Activated T-helper 17 cell treated with anti-CD3 and anti-CD28 coated beads, Interleukin-2, amount 50 U/mL, for 72 hours (primary cell): ENCODE data around the gene ELOVL7. TPM values are rescaled to one million over a fixed set of nuclear protein-coding genes. Genes with fewer than 3 reads are reported as not detected.
"Not testable (repeated sequence)": the region's sequence is repeated elsewhere in the genome, so short reads cannot be mapped to it uniquely, and the experiment has no call there.

ENCODE experiments used
- ATAC-seq: fragments of 150-1000 bp; cut with Tn5 transposase; replicated peaks from 2 replicates; pipeline ENCODE4 v1.10.0; 2021; ENCODE audit warnings: mild to moderate bottlenecking, moderate library complexity
- H3K27ac Mint-ChIP-seq: one replicate; pipeline ENCODE4 v1.8.0; 2022; ENCODE audit warnings: mixed read lengths
- H3K27me3 Mint-ChIP-seq: one replicate; pipeline ENCODE4 v1.8.0; 2022; ENCODE audit warnings: mixed read lengths
- H3K36me3 Mint-ChIP-seq: one replicate; pipeline ENCODE4 v1.8.0; 2022; ENCODE audit warnings: low read depth, mild to moderate bottlenecking, mixed read lengths
- H3K4me1 Mint-ChIP-seq: one replicate; pipeline ENCODE4 v1.8.0; 2022; ENCODE audit warnings: mixed read lengths
- H3K4me3 Mint-ChIP-seq: one replicate; pipeline ENCODE4 v1.8.0; 2022; ENCODE audit warnings: mild to moderate bottlenecking, mixed read lengths
- H3K9me3 Mint-ChIP-seq: one replicate; pipeline ENCODE4 v1.8.0; 2022; ENCODE audit warnings: mixed read lengths
- total RNA-seq, 2 donors: library from RNA; stranded (reverse); gene quantifications; one replicate each; pipeline ENCODE4 v1.2.3, GENCODE V29; 2022

ELOVL7 gene
- total RNA-seq, 2 donors from 2014 or later, result 0.24 to 0.41 TPM

GRCh38 chr5:60820593-60821487 lies 23.2 kb downstream of the ELOVL7 start:
- Mint-ChIP-seq H3K36me3 (no peaks in the 10 kb centered on the region), H3K4me1 (no peaks in the 10 kb centered on the region), H3K4me3 (no peak overlapping the region), H3K27ac (no peak overlapping the region), H3K27me3 (no peaks in the 10 kb centered on the region), H3K9me3 (no peaks in the 10 kb centered on the region)
- ATAC-seq, result no peak

- not testable (repeated sequence) for H3K36me3 Mint-ChIP-seq, H3K27me3 Mint-ChIP-seq, H3K4me1 Mint-ChIP-seq, H3K27ac Mint-ChIP-seq, H3K4me3 Mint-ChIP-seq, ATAC-seq, H3K9me3 Mint-ChIP-seq
Measured at GRCh38 chr5:60816138-60816537, 27.9 kb downstream of the ELOVL7 start.

DNA sequence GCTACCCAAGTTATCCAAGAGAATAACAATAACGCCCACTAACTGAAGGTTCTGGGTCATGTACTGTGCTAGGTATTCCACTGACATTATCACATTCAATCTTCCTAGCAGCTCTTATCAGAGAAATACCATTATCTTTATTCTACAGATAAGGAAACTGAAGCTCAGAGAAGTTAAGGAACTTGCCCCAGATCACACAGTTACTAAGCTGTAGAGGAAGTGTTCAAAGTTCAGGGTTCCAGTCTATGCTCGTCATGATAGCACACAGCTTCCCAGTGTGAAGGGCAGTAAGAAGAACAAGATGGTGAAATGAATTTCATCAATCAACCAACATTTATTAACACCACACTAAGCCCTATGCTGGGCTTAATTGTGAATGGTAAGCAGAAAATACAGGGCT lies 29.6 kb downstream of the ELOVL7 start:
- no peak overlapping the region for H3K27ac Mint-ChIP-seq
- H3K4me3 Mint-ChIP-seq, result no peak overlapping the region
- no peak for ATAC-seq
- no peaks in the 10 kb centered on the region for H3K9me3 Mint-ChIP-seq
- H3K4me1 Mint-ChIP-seq, result no peaks in the 10 kb centered on the region
- H3K27me3 Mint-ChIP-seq, result no peaks in the 10 kb centered on the region
- no peaks in the 10 kb centered on the region for H3K36me3 Mint-ChIP-seq

GRCh38 chr5:60812426-60812825 lies 31.6 kb downstream of the ELOVL7 start:
- no peaks in the 10 kb centered on the region for H3K9me3 Mint-ChIP-seq
- no peaks in the 10 kb centered on the region for H3K27me3 Mint-ChIP-seq
- ATAC-seq, result no peak
- no peaks in the 10 kb centered on the region for H3K4me1 Mint-ChIP-seq
- no peak overlapping the region for H3K4me3 Mint-ChIP-seq
- H3K36me3 Mint-ChIP-seq, result no peaks in the 10 kb centered on the region
- no peak overlapping the region for H3K27ac Mint-ChIP-seq

GRCh38 chr5:60811105-60811504 lies 33.0 kb downstream of the ELOVL7 start:
- Mint-ChIP-seq H3K4me1 (no peaks in the 10 kb centered on the region), H3K36me3 (no peaks in the 10 kb centered on the region), H3K27me3 (peaks cover 5% of the 10 kb centered on the region), H3K27ac (no peak overlapping the region), H3K9me3 (no peaks in the 10 kb centered on the region), H3K4me3 (no peak overlapping the region)
- ATAC-seq, result no peak

GRCh38 chr5:60810438-60811085 lies 33.5 kb downstream of the ELOVL7 start:
- no peak for ATAC-seq
- Mint-ChIP-seq H3K4me3 (no peak overlapping the region), H3K36me3 (no peaks in the 10 kb centered on the region), H3K27ac (no peak overlapping the region), H3K27me3 (peaks cover 5% of the 10 kb centered on the region), H3K9me3 (no peaks in the 10 kb centered on the region), H3K4me1 (no peaks in the 10 kb centered on the region)

DNA sequence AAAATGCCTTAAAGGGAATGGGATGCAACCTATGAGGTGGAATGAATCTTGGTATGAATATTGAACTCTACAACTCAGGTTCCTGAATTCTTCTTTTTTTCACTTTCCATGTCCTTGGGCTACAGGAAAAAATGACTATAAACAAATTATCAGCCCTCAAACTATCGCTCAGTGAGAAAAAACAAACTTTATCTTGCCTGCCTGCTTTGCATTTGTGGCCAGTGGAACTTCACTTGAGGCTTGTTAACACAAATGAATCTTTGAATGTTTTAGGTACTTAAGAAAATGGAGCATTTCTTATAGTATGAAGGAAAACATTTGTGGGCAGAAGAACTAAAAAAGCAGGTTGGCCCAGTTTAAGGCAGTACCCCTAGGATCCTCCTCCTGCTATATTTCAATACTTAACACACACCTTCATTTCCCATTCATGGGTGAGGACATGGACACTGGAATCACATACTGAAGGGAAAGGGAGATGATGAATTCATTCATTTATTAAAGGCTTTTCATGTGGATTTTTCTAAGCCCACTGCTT lies 34.1 kb downstream of the ELOVL7 start:
- ATAC-seq, result no peak
- H3K36me3 Mint-ChIP-seq, result no peaks in the 10 kb centered on the region
- no peaks in the 10 kb centered on the region for H3K4me1 Mint-ChIP-seq
- H3K4me3 Mint-ChIP-seq, result no peak overlapping the region
- no peaks in the 10 kb centered on the region for H3K9me3 Mint-ChIP-seq
- H3K27ac Mint-ChIP-seq, result no peak overlapping the region
- peaks cover 5% of the 10 kb centered on the region for H3K27me3 Mint-ChIP-seq

- H3K4me1 Mint-ChIP-seq, result no peaks in the 10 kb centered on the region
- peaks cover 5% of the 10 kb centered on the region for H3K27me3 Mint-ChIP-seq
- no peak for ATAC-seq
- H3K4me3 Mint-ChIP-seq, result no peak overlapping the region
- no peaks in the 10 kb centered on the region for H3K9me3 Mint-ChIP-seq
- no peak overlapping the region for H3K27ac Mint-ChIP-seq
- no peaks in the 10 kb centered on the region for H3K36me3 Mint-ChIP-seq
Measured at GRCh38 chr5:60806591-60807243, 37.4 kb downstream of the ELOVL7 start.

GRCh38 chr5:60805463-60805862 lies 38.6 kb downstream of the ELOVL7 start:
- no peak overlapping the region for H3K4me3 Mint-ChIP-seq
- peaks cover 5% of the 10 kb centered on the region for H3K27me3 Mint-ChIP-seq
- no peak overlapping the region for H3K27ac Mint-ChIP-seq
- no peaks in the 10 kb centered on the region for H3K9me3 Mint-ChIP-seq
- H3K36me3 Mint-ChIP-seq, result no peaks in the 10 kb centered on the region
- no peak for ATAC-seq
- no peaks in the 10 kb centered on the region for H3K4me1 Mint-ChIP-seq

GRCh38 chr5:60803712-60804111 lies 40.4 kb downstream of the ELOVL7 start:
- Mint-ChIP-seq H3K4me1 (no peaks in the 10 kb centered on the region), H3K9me3 (no peaks in the 10 kb centered on the region), H3K27me3 (peaks cover 5% of the 10 kb centered on the region), H3K4me3 (no peak overlapping the region), H3K36me3 (no peaks in the 10 kb centered on the region), H3K27ac (no peak overlapping the region)
- ATAC-seq, result no peak

DNA sequence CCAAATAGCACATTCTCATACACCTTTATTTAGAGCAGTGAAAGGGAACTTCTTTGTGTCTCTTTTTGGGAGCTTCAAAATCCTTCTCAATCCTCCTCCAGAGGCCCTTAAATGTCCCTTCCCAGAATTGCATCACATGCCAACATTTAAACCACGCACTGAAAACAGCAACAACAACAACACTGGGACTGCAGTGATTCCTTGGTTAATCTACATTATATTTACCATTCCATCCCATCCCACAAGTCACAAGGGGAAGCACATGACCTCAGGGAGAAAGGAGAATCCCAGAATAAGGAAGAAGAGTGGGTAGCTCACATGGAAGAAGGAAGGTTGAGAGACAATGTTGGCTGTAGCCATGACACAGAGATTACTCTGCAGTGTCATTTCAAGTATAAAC lies 41.1 kb downstream of the ELOVL7 start:
- Mint-ChIP-seq H3K36me3 (no peaks in the 10 kb centered on the region), H3K9me3 (no peaks in the 10 kb centered on the region), H3K27me3 (peaks cover 5% of the 10 kb centered on the region), H3K4me1 (no peaks in the 10 kb centered on the region), H3K27ac (no peak overlapping the region), H3K4me3 (no peak overlapping the region)
- ATAC-seq, result no peak

DNA sequence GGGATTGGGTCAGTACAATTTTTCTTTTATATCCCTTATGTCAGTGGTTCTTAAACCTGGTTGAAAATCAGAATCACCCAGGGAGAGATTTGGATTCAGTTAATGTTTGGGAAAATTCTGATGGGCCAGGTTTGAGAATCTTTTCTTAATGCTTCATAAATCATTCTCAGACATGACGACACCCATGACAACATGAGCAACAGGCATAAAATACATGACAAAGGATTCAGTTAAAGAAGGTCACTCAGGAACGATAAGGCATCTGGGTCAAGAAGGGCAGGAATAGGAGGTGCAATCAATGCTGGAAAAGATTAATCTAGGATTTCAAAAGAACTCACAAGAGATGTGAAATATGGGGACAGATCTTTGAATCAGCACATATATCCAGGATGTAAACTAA lies 41.8 kb downstream of the ELOVL7 start:
- H3K27ac Mint-ChIP-seq, result no peak overlapping the region
- no peak for ATAC-seq
- H3K4me3 Mint-ChIP-seq, result no peak overlapping the region
- H3K27me3 Mint-ChIP-seq, result peaks cover 7% of the 10 kb centered on the region
- no peaks in the 10 kb centered on the region for H3K9me3 Mint-ChIP-seq
- no peaks in the 10 kb centered on the region for H3K4me1 Mint-ChIP-seq
- H3K36me3 Mint-ChIP-seq, result no peaks in the 10 kb centered on the region

DNA sequence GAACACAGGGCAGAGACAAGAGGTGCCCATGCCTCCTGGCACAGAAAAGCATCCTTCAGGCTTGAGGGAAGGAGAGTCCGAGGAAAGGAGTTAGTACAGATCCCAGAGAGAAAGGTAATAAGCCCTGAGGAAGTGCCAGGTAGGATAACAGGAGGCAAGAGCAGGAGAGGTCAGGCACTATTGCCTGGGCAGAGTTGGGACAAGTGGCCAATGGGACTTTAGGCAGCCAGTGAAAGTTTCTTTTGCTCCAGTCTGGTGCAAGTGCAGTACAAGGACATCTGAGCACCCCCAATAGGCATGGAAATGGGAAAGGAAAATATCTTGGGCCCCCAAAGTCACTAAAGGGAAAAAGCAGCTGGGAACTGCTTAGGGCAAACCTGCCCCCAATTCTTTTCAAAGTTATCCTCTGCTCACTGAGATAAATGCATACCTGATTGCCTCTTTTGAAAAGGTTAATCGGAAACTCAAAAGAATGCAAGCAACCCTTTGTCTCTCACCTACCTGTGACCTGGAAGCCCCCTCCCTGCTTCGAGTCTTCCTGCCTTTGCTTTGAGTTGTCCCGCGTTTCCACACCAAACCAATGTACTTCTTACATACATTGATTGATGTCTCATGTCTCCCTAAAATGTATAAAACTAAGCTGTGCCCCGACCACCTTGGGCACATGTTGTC lies 46.5 kb downstream of the ELOVL7 start:
- Mint-ChIP-seq H3K4me1 (no peaks in the 10 kb centered on the region), H3K27me3 (peaks cover 6% of the 10 kb centered on the region), H3K4me3 (no peak overlapping the region), H3K9me3 (no peaks in the 10 kb centered on the region), H3K27ac (no peak overlapping the region), H3K36me3 (no peaks in the 10 kb centered on the region)
- ATAC-seq, result no peak

GRCh38 chr5:60795424-60795950 lies 48.6 kb downstream of the ELOVL7 start:
- H3K27me3 Mint-ChIP-seq, H3K9me3 Mint-ChIP-seq, H3K27ac Mint-ChIP-seq, H3K4me1 Mint-ChIP-seq, H3K36me3 Mint-ChIP-seq, ATAC-seq, H3K4me3 Mint-ChIP-seq: not testable (repeated sequence)
